NCI-H226 (cell line): ENCODE results near the gene ZNF512B.
"Not testable (repeated sequence)": the region's sequence is repeated elsewhere in the genome, so short reads cannot be mapped to it uniquely, and the experiment has no call there.

Experiments
- DNase-seq: peaks from one replicate; pipeline ENCODE4 v3.0.0-alpha.2; 2015

The ZNF512B gene

DNA sequence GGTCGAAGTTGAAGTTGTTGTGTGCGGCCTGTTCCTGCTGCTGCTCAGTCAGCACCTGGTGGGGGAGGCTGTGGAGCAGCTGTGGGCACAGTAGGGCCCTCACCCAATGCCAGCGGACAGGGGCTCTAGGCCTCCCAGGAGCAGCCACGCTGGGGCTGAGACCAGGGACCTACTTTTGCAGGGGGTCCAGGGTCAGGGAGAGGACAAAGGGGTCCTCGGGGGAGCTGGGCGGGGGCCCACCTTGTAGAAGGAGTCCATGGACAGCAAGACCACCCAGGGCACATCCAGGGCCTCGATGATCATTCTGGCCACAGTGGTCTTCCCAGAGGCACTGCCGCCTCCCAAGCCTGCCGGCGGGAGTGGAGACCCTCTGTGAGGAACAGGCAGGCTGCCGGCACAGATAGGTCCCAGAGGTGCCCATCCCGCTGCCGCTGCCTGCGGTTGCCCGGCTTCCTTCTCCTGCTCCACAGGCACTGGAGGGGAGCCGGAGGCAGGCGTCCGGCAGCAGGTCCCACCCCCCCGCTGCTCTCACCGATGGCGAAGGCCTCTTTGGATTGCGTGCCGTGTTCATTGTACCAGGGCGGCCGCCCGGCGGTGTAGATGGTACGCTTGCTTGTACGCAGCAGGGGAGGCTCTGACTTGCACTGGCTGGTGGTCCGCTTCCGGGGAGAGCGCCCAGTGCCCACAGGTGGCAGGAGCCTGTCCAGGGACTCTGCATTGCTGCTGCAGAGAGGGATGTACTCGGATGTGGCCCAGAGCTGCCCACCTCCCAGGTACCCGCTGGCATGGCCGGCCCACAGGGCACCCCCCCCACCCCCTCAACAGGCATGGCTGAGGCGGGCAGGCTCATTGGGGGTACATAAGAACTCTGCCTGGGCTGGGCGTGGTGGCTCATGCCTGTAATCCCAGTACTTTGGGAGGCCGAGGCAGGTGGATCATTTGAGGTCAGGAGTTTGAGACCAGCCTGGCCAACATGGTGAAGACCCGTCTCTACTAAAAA lies 23.5 kb downstream of the ZNF512B start:
- DNase-seq, result no peak

DNA sequence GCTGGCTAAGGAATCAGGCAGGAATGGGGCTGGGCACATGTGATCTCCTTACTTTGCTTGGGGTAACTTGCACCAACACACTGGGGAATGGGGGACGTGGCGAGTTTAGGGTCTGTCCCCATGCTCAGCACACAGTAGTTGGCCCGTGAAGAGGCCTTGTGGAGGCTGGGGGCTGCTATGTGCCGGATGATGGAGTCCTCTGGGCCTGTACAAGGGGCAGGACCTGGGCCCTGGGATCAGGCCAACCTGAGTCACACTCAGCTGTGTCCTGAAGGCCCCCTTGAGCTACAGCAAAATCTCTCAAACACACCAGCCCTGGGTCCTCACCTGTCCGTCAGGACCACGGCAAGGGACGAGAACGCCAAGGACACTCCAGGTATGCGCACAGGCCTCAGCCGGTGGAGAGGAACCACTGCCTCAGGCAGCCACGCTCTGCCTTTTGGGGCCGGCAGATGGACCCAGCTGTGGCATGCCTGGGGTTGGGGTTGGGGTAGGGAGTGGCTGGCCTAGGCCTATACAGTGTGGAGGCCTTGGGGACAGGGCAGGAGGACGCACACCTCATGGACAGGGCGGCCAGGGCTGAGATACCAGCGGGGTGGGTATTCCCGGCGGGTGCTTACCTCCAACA lies 24.6 kb downstream of the ZNF512B start:
- DNase-seq, result no peak

DNA sequence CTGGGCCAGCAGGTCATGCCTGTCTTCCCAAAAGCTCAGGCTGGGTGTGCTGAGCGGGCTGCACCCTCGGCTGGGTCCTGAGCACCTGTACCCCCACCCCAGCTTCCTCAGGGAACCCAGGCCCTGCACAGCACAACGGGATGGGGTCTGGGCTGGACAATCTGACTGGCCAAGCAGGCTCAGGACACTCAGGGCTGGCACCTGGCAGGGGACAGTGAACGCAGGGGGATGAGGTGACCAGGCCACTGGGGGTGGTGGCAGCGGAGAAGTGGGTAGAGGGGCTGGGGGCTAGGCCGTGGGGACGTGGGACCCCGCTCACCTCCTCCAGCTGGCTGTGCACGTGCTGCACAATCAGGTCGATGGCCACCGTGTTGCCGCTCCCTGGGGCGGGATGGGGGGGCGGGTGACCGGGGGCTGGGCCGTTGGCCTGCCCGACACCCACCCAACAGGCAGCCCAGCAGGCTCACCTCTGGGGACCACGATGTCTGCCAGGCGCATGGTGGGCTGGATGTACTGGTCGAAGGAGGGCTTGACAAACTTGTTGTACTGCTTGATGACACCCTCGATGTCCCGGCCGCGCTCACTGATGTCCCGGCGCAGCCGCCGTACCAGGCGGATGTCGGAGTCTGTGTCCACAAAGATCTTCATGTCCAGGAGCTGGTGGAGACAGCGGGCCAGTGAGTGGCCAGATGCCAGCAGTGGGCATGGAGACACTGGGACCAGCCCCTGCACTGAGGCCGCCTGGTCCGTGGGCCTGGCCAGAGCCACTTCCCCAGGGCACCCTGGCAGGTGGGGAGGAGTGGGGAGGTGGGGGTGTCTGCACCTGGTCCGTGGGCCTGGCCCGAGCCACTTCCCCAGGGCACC lies 25.4 kb downstream of the ZNF512B start:
- DNase-seq, result no peak

DNA sequence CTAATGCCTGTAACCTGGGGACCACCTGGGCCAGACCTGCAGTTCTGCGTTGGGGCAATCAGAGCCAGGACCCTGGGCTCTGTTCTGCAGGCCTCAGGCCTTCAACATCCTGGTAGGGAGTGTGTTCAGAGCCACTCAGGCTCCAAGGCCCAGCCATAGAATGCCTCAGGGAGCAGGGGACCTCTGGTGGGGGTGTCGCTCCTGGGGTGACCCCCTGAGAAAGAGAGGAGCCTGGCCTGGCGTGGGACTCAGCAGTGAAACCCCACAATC lies 26.0 kb downstream of the ZNF512B start:
- DNase-seq, result no peak

DNA sequence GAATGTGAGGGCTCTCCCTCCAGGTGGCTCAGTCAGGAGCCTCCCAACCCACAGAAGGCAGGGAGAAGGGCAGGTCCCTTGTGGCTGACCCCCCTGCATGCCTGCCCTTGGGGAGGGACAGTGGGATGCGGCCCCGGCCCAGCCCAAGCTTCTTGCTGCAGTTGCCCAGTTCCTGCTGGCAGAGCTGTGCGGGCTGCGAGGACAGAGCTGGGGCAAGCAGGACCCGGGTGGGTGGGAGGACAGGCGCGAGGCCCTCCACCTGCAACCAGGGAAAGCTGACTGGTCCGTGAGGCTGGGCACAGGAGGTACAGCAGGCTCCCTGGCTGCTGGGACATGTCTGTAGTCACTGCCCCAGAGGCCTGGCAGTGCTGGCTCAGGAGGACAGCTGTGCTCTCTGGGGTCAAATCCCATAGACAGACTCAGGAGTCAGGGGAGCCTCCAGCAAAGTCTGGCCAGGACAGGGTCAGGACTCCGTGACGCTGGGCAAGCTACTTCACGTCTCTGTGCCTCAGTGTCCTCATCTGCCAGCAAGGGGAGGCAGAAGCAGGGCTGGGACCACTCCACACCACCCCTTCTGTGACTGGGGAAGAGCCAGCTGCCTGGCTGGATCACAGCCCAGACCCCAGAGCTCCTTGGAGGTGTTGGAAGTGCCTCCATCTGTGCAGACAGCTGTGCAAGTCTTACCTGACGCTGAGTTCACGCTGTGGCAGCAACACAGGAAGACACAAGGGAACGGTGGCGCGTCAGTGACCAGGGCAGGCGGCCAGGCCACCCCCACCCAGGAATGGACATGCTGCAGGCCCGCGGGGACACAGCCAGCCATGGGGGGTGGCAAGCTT lies 26.5 kb downstream of the ZNF512B start:
- no peak for DNase-seq

DNA sequence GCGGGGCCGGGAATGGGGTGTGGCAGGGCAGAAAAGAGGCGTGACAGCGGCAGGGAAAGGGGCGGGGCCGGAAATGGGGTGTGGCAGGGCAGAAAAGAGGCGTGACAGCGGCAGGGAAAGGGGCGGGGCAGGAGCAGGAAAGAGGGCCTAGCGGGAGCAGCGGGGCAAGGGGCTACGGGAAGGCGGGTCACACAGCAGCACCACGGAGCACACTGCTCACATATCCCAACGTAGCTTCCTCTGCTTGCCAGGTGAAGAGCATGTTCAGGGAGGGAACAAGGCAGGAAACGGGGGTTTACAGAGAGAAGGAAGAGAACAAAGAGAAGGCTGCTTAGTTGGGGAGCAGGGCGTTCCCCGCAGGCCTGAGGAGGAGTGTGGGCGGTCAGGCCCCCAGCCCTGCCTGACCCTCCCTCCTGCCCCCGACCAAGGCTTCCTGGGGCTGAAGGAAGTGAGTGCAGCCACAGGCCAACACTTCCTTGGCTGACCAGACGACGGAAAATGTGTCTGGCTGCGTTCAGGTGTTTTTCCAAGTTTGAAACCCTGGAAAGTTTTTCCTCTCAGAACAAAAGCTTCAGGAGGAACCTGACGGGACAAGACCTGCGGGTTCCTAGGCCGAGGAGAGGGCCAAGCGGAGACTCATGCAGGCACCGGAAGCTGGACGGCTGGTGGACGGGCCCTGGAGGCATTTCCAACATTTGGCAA lies 27.3 kb downstream of the ZNF512B start:
- DNase-seq, result no peak

DNA sequence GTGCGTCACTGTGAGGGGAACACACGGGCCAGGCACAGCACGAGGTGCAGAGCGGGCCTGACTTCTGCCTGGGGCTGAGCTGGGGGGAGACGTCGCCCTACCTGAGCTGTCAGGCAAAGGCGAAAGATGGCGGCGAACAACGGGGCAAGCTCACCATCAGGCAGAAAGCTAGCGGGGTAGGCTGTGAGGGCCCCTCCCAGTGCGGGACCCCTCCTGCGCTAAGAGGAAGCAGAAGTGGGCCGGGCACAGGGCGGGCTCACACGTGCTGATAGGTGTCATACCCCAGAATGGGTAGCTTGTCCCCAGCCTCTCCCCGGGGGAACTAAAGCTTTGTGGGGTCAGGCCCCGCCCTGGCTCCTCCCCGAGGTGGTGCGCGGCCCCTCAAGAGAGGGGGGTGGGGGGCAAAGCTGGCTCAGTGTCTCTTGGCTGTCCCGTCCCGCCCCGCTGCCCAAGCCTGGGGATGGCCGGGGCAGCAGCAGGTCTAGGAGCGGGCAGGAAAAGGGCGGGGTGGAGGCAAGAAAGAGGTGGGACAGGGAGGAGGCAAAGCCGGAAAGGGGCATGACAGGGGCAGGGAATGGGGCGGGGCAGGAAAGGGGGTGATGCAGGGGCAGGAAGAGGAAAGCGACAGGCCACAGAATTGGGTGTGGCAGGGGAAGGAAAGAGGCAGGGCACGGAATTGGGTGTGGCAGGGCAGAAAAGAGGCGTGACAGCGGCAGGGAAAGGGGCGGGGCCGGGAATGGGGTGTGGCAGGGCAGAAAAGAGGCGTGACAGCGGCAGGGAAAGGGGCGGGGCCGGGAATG lies 28.2 kb downstream of the ZNF512B start:
- DNase-seq, result peak; percentile 72

DNA sequence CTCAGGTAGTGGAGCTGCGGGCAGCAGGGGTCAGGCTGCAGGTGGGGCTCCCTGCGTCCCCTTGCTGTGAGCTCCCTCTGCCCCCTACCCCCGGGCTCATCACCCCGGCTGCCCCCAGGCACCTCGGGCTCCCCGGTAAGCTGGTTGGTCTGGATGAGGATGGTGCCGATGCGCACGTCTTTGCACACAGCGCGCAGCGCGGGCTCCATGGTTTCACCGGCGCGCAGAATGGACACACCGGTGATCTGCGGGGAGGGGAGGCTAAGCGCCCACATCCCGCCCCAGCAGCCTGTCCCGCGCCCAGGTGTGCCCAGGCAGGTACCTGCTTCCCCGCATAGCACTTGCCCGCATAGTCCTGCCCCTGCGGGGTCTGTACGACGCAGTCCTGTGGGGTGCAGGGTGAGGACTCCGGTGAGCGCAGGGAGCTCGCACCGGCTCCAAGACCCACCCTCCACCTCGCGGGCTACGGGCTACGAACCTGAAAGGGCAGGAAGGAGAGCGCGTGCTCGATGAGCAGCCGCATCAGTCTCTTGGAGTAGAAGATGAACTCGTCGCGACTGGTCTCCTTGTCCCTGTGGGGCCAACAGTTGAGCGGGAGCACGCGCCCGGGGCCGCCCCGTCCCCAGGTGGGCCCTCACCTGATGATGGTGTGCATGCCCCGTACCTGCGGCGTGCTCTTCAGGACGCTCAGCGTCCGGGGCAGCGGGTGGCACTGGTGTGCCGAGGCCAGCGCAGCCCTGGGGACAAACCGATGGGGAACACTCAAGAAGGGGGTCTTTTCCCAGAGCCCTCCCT lies 29.1 kb downstream of the ZNF512B start:
- no peak for DNase-seq

DNA sequence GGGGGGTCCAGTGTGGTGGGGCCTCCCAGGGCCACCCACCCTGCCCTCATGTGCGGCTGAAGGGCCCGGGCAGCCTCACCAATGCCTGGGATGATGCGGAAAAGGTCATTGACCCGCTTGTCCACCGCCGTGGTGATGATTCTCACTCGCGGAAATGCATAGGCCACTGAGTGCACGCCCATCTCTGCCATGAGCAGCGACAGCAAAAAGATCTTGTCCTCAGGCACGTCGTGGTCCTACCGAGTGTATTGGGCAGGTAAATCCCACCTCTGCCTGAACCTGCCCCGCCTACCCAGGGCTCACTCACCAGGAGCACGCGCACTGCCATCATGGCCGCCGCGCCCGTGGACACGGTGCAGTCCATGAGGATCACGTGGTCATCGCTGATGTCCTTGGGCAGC lies 29.7 kb downstream of the ZNF512B start:
- no peak for DNase-seq

DNA sequence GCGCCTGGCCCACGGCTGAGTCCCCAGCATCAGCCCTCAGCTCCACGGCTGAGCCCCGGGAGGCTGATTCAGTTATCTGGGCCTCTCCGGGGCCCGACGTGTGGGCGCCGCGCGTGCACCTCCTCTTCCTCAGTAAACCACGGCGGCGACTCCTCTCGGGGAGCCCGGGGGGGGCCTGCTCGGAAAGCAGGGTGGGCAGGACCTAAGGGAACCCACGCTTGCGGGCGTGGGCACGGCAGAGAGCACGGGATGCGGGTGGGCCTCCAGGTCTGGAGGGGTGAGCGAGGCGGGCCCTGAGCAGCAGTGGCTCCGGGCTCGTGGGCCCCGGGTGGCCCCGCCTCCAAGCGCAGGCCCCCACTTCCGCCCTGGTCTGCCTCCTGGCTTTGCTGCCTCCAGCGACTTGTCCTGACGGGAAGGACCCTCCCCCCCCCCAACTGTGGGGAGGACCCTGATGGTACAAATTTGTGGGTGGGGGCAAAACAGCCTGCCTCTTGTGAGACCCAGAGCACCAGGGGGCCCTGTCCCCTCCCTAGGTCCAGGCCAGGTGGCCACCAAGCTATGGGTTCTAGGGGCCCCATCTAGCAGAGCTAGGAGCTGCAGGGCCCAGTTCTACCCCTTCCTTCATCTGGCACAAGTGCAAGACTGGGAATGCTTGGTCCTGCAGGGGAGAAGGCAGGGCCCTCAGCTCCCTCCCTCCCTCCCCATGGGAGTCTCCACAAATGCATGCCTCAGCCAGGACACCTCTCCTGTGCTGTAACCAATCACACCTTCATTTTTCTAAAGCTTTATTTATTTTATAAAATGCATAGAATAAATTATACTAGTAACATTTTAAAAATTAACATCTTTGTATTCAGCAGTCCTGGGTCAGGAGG lies 30.4 kb downstream of the ZNF512B start:
- DNase-seq, result no peak

DNA sequence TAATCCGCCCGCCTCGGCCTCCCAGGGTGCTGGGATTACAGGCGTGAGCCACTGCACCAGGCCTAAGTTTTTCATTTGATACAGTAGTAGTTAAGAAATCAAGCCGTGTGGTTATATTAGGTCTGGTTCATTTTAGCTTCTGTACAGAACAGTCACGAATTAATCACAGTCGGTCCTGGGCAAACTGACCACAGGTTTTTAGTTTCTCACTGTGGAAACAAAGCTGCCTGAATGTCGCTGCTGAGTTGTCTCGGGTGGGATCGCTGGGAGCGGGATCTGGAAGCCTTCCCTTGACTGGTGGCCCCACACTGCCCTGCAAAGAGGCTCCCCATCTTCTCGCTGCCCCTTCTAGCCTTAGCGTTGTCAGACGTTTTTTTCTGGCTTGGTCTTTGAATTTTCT lies 32.1 kb downstream of the ZNF512B start:
- DNase-seq, result no peak

DNA sequence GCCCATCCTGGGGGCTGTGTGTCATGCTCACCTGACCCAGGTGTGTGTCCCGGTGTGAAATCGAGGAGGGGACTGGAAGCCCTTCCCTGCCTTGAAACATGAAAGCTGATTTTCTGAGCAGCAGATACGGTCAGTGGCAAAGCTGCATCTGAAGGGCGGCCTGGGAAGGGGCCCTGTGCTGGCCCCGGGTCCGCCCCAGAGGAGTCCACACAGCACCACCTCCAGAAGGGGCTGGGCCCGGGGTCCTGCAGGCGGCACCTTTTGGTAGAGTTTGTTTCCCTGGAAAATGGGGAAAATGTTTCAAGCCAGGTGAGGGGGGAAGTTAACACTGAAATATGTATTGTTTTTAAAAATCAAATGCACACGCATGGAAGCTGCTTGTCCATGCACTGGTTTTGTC lies 34.3 kb downstream of the ZNF512B start:
- no peak for DNase-seq

DNA sequence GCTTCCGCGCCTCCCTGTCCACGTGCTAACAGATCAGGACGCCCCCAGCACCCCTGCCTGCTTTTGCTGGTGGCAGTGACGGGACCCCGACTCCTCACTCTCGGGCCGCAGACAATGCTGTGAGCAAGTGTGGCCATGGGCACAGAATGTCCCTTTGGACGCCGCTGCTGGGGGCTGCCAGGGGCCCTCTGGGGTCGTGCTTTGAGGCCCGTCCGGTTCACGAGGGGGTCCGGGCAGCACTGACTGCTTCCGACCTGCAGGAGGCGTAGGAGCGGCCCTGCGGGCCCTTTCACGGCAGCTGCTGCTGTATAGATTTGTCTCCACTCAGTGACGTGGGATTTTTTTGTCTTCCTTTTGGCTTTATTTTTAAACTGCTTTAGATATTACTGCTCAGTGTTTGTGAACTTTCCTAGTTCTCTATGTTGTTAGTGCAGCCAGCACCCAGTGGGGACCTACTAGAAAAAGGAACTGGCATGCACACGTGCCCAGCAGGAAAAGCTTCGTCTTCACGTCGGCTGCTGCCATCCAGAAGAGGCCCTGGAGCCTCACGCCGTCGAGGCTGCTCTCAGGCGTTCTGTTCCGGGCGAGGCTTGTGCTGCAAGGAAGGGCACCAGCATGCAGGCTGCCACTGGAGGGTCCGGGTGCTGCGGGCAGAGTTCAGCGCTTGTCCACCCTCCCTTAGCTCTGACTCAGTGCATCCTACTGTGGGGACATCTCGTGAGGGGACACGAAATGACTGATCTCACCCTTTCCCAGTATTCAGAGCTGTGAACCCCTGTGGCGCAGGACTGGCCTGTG lies 35.3 kb downstream of the ZNF512B start:
- no peak for DNase-seq

DNA sequence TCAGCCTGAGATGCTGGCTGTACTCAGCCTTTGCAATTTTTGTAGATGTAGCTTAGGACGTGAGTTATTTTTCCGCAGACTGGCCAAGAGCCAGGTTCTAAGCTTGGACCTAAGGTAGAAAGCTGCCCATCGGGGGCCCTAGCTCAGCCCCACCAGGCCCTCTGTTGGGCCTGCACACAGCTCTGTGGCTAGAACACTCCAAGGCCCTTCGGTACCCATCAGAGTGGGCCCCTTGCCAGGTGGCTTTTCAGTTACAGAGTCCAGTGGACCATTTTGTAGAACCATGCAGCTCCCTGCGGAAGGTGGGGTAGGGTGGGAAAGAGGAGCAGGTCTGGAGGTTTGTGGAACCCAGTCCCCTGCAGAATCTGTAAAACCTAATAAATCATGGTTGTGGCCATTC lies 36.1 kb downstream of the ZNF512B start:
- DNase-seq, result no peak

DNA sequence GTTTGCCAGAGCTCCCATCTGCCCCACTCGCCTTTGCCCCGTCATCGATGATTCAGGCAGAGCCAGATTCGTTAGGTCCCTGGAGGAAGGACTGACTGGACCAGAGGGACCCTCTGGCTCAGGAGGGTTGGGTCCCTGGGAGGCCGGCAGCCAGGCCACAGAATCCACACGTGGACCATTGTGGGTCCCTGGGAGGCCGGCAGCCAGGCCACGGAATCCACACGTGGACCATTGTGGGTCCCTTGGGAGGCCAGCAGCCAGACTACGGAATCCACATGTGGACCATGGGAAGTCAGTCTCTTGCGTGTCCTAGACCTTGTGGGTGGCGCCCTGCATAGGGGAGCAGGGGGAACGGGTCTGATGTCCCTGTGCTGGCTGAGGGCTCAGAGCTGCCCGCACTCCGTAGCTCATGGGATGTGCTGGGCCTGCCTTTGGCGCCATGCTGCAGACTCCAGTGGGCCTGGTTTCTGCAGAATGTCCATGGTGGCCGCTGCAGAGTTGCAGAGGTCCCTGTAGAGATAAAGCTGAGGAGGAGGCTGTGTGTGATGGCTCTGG lies 37.0 kb downstream of the ZNF512B start:
- DNase-seq, result no peak

DNA sequence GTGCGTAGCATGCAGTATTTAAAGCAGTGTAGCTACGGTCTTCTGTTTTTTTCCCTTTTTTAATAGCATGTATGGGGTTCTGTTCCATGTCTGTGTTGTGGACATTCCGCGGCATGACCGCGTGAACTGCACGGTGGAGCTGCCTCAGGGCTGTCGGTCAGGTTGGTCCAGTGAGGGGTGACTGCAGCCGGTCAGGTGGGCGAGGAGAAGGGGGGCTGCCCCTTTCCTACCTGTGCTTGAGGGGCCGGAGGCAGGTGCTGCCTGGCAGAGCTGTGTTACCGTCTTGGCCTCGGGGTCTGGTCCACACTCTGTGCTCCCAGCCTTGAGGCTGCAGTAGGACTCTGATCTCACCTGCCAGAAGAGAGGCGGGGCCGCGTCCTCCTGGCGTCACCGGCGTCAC lies 38.0 kb downstream of the ZNF512B start:
- DNase-seq, result no peak

DNA sequence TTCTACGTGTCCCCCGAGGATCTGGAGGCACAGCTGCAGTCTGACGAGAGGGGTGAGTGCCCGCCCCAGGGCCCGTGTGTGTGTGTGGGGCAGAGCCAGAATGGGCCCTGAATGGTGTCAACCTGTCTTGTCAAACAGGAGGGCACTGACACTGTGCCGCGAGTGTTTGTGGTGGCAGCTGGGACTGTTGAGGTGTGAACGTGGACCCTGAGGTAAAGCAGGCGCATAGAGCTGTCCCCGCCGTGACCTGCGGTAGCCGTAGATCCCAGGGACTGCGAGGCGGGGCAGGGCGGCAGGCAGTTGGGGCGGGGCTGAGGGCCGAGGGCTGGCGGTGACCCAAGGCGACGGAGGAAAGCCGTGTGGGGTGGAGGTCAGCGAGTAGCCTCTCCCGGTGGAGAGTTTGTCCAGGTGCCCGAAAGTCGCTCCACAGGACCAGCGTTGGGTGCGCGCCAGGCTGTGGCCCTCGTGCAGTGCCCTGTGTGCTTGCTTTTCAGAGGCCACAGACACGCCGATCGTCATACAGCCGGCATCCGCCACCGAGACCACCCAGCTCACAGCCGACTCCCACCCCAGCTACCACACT lies 38.7 kb downstream of the ZNF512B start:
- DNase-seq, result no peak

DNA sequence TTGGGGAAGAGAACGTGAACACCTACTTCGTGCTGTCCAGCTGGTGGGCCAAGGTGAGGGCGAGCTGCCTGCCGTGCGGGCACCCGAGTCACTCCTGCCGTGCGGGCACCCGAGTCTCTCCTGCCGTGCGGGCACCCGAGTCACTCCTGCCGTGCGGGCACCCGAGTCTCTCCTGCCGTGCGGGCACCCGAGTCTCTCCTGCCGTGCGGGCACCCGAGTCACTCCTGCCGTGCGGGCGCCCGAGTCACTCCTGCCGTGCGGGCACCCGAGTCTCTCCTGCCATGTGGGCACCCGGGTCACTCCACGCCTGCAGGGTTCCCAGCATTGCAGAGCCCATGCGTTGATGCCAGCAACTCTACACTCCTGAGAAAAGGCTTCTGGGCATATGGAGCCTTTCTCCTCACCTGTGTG lies 40.3 kb downstream of the ZNF512B start:
- DNase-seq, result not testable (repeated sequence)
